Measurements from ENCODE around the gene WNT10A. TPM values are rescaled to one million over a fixed set of nuclear protein-coding genes. Genes with fewer than 3 reads are reported as not detected.
"Not testable (repeated sequence)": the region's sequence is repeated elsewhere in the genome, so short reads cannot be mapped to it uniquely, and the experiment has no call there.

The WNT10A gene
- polyA plus RNA-seq, 4 donors: 0.60 to 1.4 (median 1.1) TPM

DNA sequence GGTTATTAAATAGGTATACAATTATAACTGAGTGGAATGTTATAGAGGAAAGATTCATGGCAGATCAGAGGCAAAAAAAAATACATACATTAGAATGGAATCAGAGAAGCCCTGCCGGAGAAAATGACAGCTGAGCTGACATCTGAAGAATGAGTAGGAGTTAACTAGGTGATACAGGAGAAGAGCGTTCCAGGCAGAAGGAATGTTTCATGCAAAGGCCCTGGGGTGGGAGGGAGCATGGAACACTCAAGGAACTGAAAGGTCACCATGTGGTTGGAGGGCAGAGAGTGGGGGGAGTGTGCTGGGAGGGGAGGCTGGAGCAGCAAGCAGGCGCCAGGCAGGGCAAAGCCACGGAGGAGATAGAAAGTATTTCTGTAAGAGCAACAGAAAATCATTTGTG lies 47.2 kb downstream of the WNT10A start:
- DNase-seq (ENCODE audit: low read depth in 4 of 4, low spot score in 3 of 4): no peak

DNA sequence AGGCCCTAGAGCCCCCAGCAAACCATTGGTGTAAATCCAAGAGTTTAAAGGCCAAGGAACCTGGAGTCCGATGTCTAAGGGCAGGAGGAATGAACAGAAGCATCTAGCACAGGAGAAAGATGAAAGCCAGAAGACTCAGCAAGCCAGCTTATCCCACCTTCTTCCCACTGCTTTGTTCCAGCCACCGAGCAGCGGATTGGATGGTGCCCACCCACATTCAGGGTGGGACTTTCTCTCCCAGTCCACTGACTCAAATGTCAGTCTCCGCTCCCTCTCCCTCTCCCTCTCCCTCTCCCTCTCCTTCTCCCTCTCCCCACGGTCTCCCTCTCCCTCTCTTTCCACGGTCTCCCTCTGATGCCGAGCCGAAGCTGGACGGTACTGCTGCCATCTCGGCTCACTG lies 49.8 kb downstream of the WNT10A start:
- DNase-seq (ENCODE audit: low read depth in 4 of 4, low spot score in 3 of 4): not testable (repeated sequence)

DNA sequence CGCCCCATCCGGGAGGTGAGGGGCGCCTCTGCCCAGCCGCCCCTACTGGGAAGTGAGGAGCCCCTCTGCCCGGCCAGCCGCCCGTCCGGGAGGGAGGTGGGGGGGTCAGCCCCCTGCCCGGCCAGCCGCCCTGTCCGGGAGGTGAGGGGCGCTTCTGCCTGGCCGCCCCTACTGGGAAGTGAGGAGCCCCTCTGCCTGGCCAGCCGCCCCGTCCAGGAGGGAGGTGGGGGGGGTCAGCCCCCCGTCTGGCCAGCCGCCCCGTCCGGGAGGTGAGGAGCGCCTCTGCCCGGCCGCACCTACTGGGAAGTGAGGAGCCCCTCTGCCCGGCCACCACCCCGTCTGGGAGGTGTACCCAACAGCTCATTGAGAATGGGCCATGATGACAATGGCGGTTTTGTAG lies 51.1 kb downstream of the WNT10A start:
- DNase-seq (ENCODE audit: low read depth in 4 of 4, low spot score in 3 of 4): not testable (repeated sequence)

Other genes starting within 250 kb of the WNT10A start
- 10 to 100 TPM; 16.0 to 19.5 (median 17.7) TPM for gene ZNF142, start 221.2 kb upstream of the WNT10A start, polyA plus RNA-seq (ENCODE audit: insufficient read length in 4 of 4)
- gene BCS1L, start 221.2 kb upstream of the WNT10A start, polyA plus RNA-seq (ENCODE audit: insufficient read length in 4 of 4): 10 to 100 TPM; 44.2 to 58.4 (median 51.1) TPM
- 10 to 100 TPM; 46.4 to 51.7 (median 48.3) TPM for gene RNF25, start 208.8 kb upstream of the WNT10A start, polyA plus RNA-seq (ENCODE audit: insufficient read length in 4 of 4)
- gene STK36, start 208.8 kb upstream of the WNT10A start, polyA plus RNA-seq (ENCODE audit: insufficient read length in 4 of 4): 10 to 100 TPM; 61.1 to 84.7 (median 70.0) TPM
- 10 to 100 TPM; 29.6 to 32.7 (median 30.7) TPM for gene TTLL4, start 170.0 kb upstream of the WNT10A start, polyA plus RNA-seq (ENCODE audit: insufficient read length in 4 of 4)
- 10 to 100 TPM; 44.3 to 57.6 (median 50.7) TPM for gene CYP27A1, start 98.7 kb upstream of the WNT10A start, polyA plus RNA-seq (ENCODE audit: insufficient read length in 4 of 4)
- gene PRKAG3, start 49.0 kb upstream of the WNT10A start, polyA plus RNA-seq (ENCODE audit: insufficient read length in 4 of 4): under 1 TPM in 1 of 4 donors, not detected in 3; 0.05 TPM
- under 1 TPM; 0.10 to 0.44 (median 0.27) TPM for gene WNT6, start 21.0 kb upstream of the WNT10A start, polyA plus RNA-seq (ENCODE audit: insufficient read length in 4 of 4)
- under 1 TPM in 1 of 4 donors, not detected in 3; 0.17 TPM for gene CDK5R2, start 78.8 kb downstream of the WNT10A start, polyA plus RNA-seq (ENCODE audit: insufficient read length in 4 of 4)
- under 1 TPM in 3 of 4 donors, not detected in 1; 0.08 to 0.10 (median 0.08) TPM for gene FEV, start 104.3 kb downstream of the WNT10A start, polyA plus RNA-seq (ENCODE audit: insufficient read length in 4 of 4)
- gene CRYBA2, start 112.6 kb downstream of the WNT10A start, polyA plus RNA-seq (ENCODE audit: insufficient read length in 4 of 4): not detected
- under 1 TPM; 0.19 to 0.41 (median 0.25) TPM for gene CFAP65, start 160.7 kb downstream of the WNT10A start, polyA plus RNA-seq (ENCODE audit: insufficient read length in 4 of 4)
- gene IHH, start 180.1 kb downstream of the WNT10A start, polyA plus RNA-seq (ENCODE audit: insufficient read length in 4 of 4): 1 to 10 TPM; 1.5 to 2.5 (median 1.8) TPM